CD1c-positive myeloid dendritic cell (primary cell): Measurements from ENCODE around the gene INPP5K.
A peak's percentile ranks its signal among the peaks of the same experiment; 100 is the strongest.

Experiments
- DNase-seq: peaks from one replicate; pipeline ENCODE4 v3.0.0-alpha.2; 2016; ENCODE audit errors: extremely low spot score

INPP5K gene

GRCh38 chr17:1505586-1505985 lies 10.8 kb downstream of the INPP5K start:
- no peak for DNase-seq

DNA sequence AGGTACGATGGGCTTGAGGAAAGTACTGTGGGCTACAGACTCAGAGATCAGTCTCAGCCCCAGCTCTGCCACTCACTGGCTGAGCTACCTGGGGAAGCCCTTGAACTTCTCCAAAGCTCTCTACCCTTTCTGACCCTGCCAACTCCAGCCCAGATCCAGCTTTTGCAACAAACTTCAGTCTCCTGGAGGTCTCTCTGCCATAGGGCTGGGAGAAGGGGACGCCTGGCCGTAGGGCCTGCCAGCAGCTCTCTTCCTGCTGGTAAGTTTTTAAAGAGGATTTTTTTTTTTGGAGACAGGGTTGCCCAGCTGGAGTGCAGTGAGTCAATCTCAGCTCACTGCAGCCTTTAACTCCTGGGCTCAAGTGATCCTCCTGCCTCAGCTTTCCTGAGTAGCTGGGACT lies 11.5 kb downstream of the INPP5K start:
- no peak for DNase-seq

GRCh38 chr17:1503699-1504098 lies 12.7 kb downstream of the INPP5K start:
- DNase-seq, result no peak

- peak; percentile 45 for DNase-seq
Measured at GRCh38 chr17:1498869-1499268, 17.5 kb downstream of the INPP5K start.

GRCh38 chr17:1498233-1498632 lies 18.2 kb downstream of the INPP5K start:
- no peak for DNase-seq

GRCh38 chr17:1497831-1498230 lies 18.6 kb downstream of the INPP5K start:
- DNase-seq, result no peak

- no peak for DNase-seq
Measured at GRCh38 chr17:1496869-1497268, 19.5 kb downstream of the INPP5K start.

GRCh38 chr17:1495265-1495989 lies 21.0 kb downstream of the INPP5K start:
- DNase-seq, result no peak

- DNase-seq, result no peak
Measured at GRCh38 chr17:1494736-1495253, 21.6 kb downstream of the INPP5K start.

DNA sequence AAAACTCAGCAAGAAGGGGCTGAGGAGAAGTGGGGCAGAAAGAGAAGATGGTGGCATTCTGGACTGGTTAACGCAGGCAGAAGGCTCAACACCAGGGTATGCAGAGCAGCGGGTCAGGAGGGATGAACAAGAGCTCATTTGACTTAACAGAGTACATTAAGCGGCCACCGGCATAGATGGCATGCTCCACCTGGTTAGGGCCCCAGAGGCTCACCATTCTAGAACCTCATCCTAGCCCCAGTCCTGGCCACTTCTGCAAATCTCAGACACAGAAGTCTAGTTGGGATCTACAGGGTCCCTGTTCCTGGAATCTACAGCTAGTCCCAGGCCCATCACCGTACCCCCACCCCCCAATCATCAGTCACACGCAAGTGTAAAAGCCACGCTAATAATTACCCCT lies 22.2 kb downstream of the INPP5K start:
- DNase-seq, result no peak

DNA sequence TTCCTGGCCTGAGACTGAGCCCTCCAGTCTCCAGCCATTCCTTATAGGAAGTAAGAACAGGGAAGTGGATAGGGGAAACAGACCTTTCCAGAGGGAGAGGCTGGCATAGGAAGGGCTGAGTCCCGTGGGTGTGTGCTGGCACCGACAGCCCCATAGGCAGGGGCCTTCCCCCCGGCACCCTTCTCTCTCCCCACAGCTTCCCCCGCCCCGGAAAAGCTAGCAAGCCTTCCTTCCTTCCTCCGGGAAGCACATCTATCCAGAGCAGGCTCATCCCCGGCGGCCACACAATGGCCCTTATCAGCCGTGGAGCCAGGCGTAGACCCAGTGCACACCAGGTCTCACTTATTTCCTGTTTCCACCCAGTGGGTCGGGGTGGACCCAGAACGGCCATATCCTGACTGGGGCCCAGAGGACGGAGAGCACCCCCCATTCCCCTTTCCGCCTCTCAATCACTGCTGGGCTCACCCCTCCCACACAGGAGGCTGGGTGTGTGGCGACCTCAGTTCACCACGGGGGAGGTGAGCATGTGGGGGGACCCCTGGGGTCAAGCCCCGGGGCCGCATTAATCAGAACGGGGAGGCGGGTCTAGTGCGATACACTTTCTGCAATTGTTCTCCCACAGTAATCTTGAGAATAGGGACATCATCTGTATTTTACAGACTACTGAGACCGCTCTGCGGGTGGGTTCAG lies 23.0 kb downstream of the INPP5K start:
- DNase-seq, result peak; percentile 83

- peak; percentile 16 for DNase-seq
Measured at GRCh38 chr17:1492249-1493206, 23.9 kb downstream of the INPP5K start, which contains the start of gene MYO1C. Gene MYO1C, minus strand, starts transcription at chr17:1492686. Its CDS starts 199 bp downstream, at chr17:1492487.

DNA sequence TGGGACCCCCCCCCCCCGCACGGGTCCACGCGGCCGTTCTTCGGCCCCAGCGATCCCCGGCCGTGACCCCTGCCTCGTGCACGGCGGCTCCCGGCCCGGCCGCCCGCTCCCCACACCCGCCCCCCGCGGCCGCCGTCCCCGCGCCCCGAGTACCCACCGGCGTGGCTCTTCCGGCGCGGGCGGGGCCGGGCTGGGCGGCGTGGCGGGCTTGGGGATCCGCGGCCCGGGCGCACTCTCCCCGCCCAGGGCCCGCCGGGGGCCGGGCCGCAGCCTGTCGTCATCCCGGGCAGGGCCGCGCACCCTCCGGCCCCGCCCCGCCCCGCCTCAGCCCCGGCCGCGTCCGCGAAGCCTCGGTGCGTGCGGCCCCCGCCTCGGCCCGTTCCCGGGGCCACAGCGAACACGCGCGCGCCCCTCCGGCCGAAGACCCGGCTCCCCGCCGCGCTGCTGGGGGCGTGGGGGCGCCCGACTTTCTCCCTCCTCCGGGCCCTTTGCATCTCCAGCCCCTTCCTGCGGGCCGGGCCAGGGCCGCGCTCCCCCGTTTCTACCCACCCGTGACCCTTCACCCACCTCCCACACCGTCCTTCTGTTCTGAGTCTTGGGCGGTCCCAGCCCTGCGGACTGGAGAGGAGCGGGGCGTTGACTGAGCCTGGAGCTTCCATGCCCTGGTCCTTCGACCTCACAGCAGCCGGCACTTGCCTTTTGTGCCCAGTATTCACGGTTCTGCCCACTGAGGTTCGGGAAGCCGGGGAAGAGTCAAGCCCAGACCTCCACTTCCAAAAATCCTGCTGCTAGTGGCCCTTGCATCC lies 24.8 kb downstream of the INPP5K start:
- DNase-seq, result peak; percentile 85

- peak; percentile 81 for DNase-seq
Measured at GRCh38 chr17:1490643-1491442, 25.6 kb downstream of the INPP5K start.

GRCh38 chr17:1488826-1489270 lies 27.6 kb downstream of the INPP5K start:
- no peak for DNase-seq

GRCh38 chr17:1487939-1488825 lies 28.2 kb downstream of the INPP5K start:
- peak; percentile 88 for DNase-seq

- peak; percentile 71 for DNase-seq
Measured at GRCh38 chr17:1486802-1487695, 29.4 kb downstream of the INPP5K start.
